Muscle layer of duodenum (tissue), 2 donors: ENCODE results near the gene CUEDC1.

Experiments
- H3K27ac ChIP-seq: one replicate; pipeline ENCODE4 v1.7.0; 2013; ENCODE audit warnings: mild to moderate bottlenecking, low read length
- H3K27me3 ChIP-seq: one replicate; pipeline ENCODE4 v1.7.0; 2013; ENCODE audit warnings: low read depth, mild to moderate bottlenecking, control low read depth, low read length
- H3K36me3 ChIP-seq, 2 donors: one replicate each; pipeline ENCODE4 v1.7.0; 2013; ENCODE audit warnings: low read length in 2 of 2, control low read depth in 1 of 2, mild to moderate bottlenecking in 1 of 2; ENCODE audit not compliant: insufficient read depth in 2 of 2, control insufficient read depth in 1 of 2
- H3K4me1 ChIP-seq, 2 donors: one replicate each; pipeline ENCODE4 v1.7.0; 2013; ENCODE audit warnings: low read length in 2 of 2, mild to moderate bottlenecking in 2 of 2, control low read depth in 1 of 2, moderate library complexity in 1 of 2; ENCODE audit not compliant: insufficient read depth in 2 of 2, control insufficient read depth in 1 of 2
- H3K4me3 ChIP-seq, 2 donors: one replicate each; pipeline ENCODE4 v1.7.0; 2013; ENCODE audit warnings: low read length in 2 of 2, low read depth in 1 of 2, mild to moderate bottlenecking in 1 of 2
- H3K9me3 ChIP-seq, 2 donors: one replicate each; pipeline ENCODE4 v1.7.0; 2013; ENCODE audit warnings: low read length in 2 of 2, control low read depth in 1 of 2, mild to moderate bottlenecking in 1 of 2; ENCODE audit not compliant: control insufficient read depth in 1 of 2
- donor health status: healthy.

Gene CUEDC1

GRCh38 chr17:57875290-57876022 is 79.8 kb downstream of the CUEDC1 start:
- Histone ChIP-seq H3K27ac (peak overlapping the region; percentile 93), H3K4me3 (peak overlapping the region in 1 of 2 donors; percentile 27), H3K9me3 (no peaks in the 10 kb centered on the region), H3K27me3 (no peaks in the 10 kb centered on the region), H3K4me1 (peaks cover 31 to 77% of the 10 kb centered on the region in 2 donors), H3K36me3 (peaks cover 21 to 24% of the 10 kb centered on the region in 2 donors)

- Histone ChIP-seq H3K9me3 (no peaks in the 10 kb centered on the region), H3K27ac (peak overlapping the region; percentile 93), H3K4me3 (peak overlapping the region in 1 of 2 donors; percentile 27), H3K36me3 (peaks cover 21 to 24% of the 10 kb centered on the region in 2 donors), H3K4me1 (peaks cover 36 to 77% of the 10 kb centered on the region in 2 donors), H3K27me3 (no peaks in the 10 kb centered on the region)
Measured at GRCh38 chr17:57874434-57875289, 80.5 kb downstream of the CUEDC1 start.

GRCh38 chr17:57874058-57874419 is 81.2 kb downstream of the CUEDC1 start:
- H3K27me3 ChIP-seq: no peaks in the 10 kb centered on the region
- H3K9me3 ChIP-seq: no peaks in the 10 kb centered on the region
- H3K4me3 ChIP-seq: peak overlapping the region in 1 of 2 donors; percentile 24
- H3K36me3 ChIP-seq: peaks cover 17 to 19% of the 10 kb centered on the region in 2 donors
- peak overlapping the region; percentile 16 for H3K27ac ChIP-seq
- peaks cover 38 to 77% of the 10 kb centered on the region in 2 donors for H3K4me1 ChIP-seq

- H3K36me3 ChIP-seq: peaks cover 15 to 16% of the 10 kb centered on the region in 2 donors
Measured at GRCh38 chr17:57873261-57874057, 81.8 kb downstream of the CUEDC1 start.

GRCh38 chr17:57872536-57872935 is 82.7 kb downstream of the CUEDC1 start:
- no peaks in the 10 kb centered on the region for H3K9me3 ChIP-seq

More at GRCh38 chr17:57873261-57874057, 81.8 kb downstream of the CUEDC1 start:
- peaks cover 41 to 79% of the 10 kb centered on the region in 2 donors for H3K4me1 ChIP-seq
- no peaks in the 10 kb centered on the region for H3K9me3 ChIP-seq
- H3K27me3 ChIP-seq: no peaks in the 10 kb centered on the region
- H3K4me3 ChIP-seq: no peak overlapping the region
- H3K27ac ChIP-seq: peak overlapping the region; percentile 16

GRCh38 chr17:57871863-57872262 is 83.3 kb downstream of the CUEDC1 start:
- H3K27ac ChIP-seq: no peak overlapping the region
- H3K4me1 ChIP-seq: peaks cover 50 to 87% of the 10 kb centered on the region in 2 donors

More at GRCh38 chr17:57872536-57872935, 82.7 kb downstream of the CUEDC1 start:
- H3K36me3 ChIP-seq: peaks cover 11 to 16% of the 10 kb centered on the region in 2 donors
- no peaks in the 10 kb centered on the region for H3K27me3 ChIP-seq
- H3K4me1 ChIP-seq: peaks cover 48 to 80% of the 10 kb centered on the region in 2 donors
- H3K4me3 ChIP-seq: no peak overlapping the region
- H3K27ac ChIP-seq: no peak overlapping the region

GRCh38 chr17:57871155-57871554 is 84.1 kb downstream of the CUEDC1 start:
- Histone ChIP-seq H3K4me3 (no peak overlapping the region), H3K36me3 (peaks cover 6 to 20% of the 10 kb centered on the region in 2 donors), H3K9me3 (no peaks in the 10 kb centered on the region), H3K27me3 (no peaks in the 10 kb centered on the region), H3K27ac (no peak overlapping the region), H3K4me1 (peaks cover 50 to 84% of the 10 kb centered on the region in 2 donors)

More at GRCh38 chr17:57871863-57872262, 83.3 kb downstream of the CUEDC1 start:
- Histone ChIP-seq H3K4me3 (no peak overlapping the region), H3K9me3 (no peaks in the 10 kb centered on the region), H3K27me3 (no peaks in the 10 kb centered on the region), H3K36me3 (peaks cover 11 to 13% of the 10 kb centered on the region in 2 donors)

- peaks cover 47 to 75% of the 10 kb centered on the region in 2 donors for H3K4me1 ChIP-seq
- no peak overlapping the region for H3K4me3 ChIP-seq
- H3K9me3 ChIP-seq: no peaks in the 10 kb centered on the region
- H3K27ac ChIP-seq: no peak overlapping the region
- H3K36me3 ChIP-seq: peaks cover 3 to 22% of the 10 kb centered on the region in 2 donors
- H3K27me3 ChIP-seq: no peaks in the 10 kb centered on the region
Measured at GRCh38 chr17:57870283-57870635, 85.0 kb downstream of the CUEDC1 start.

GRCh38 chr17:57869617-57870282 is 85.5 kb downstream of the CUEDC1 start:
- no peaks in the 10 kb centered on the region for H3K27me3 ChIP-seq
- peak overlapping the region; percentile 80 for H3K27ac ChIP-seq
- peaks cover 43 to 70% of the 10 kb centered on the region in 2 donors for H3K4me1 ChIP-seq
- H3K9me3 ChIP-seq: no peaks in the 10 kb centered on the region
- no peak overlapping the region for H3K4me3 ChIP-seq
- H3K36me3 ChIP-seq: peaks cover 3 to 28% of the 10 kb centered on the region in 2 donors

GRCh38 chr17:57868910-57869616 is 86.1 kb downstream of the CUEDC1 start:
- no peaks in the 10 kb centered on the region for H3K9me3 ChIP-seq
- peaks cover 3 to 34% of the 10 kb centered on the region in 2 donors for H3K36me3 ChIP-seq
- H3K27ac ChIP-seq: peak overlapping the region; percentile 80
- no peak overlapping the region for H3K4me3 ChIP-seq
- H3K27me3 ChIP-seq: no peaks in the 10 kb centered on the region
- H3K4me1 ChIP-seq: peaks cover 39 to 66% of the 10 kb centered on the region in 2 donors
